NCI-H69 (cell line): ENCODE measurements around the gene TDRD9.

Experiments
- DNase-seq: peaks from one replicate; lab custom pipeline; 2025; lab: John Stamatoyannopoulos, UW

Gene TDRD9

GRCh38 chr14:103927566-103927965 is 690 bp upstream of the TDRD9 start:
- DNase-seq, result no peak

- DNase-seq, result no peak
Observed at GRCh38 chr14:103930051-103930604, 1.9 kb downstream of the TDRD9 start.

- DNase-seq, result no peak
Observed at GRCh38 chr14:103931422-103931821, 3.2 kb downstream of the TDRD9 start.

GRCh38 chr14:103932791-103933490 is 4.7 kb downstream of the TDRD9 start:
- DNase-seq, result no peak

- DNase-seq, result no peak
Observed at GRCh38 chr14:103935102-103935501, 6.8 kb downstream of the TDRD9 start.

GRCh38 chr14:103941462-103941861 is 13.2 kb downstream of the TDRD9 start:
- no peak for DNase-seq

GRCh38 chr14:103941973-103942736 is 13.9 kb downstream of the TDRD9 start, which contains the start of gene RD3L:
Gene RD3L (minus strand): TSS chr14:103942529. CDS start chr14:103941695, 834 bp downstream.
- no peak for DNase-seq

- no peak for DNase-seq
Observed at GRCh38 chr14:103943673-103944072, 15.4 kb downstream of the TDRD9 start.

GRCh38 chr14:103946975-103947374 is 18.7 kb downstream of the TDRD9 start:
- DNase-seq, result no peak

GRCh38 chr14:103948442-103948841 is 20.2 kb downstream of the TDRD9 start:
- DNase-seq, result no peak

- no peak for DNase-seq
Observed at GRCh38 chr14:103949131-103949790, 21.0 kb downstream of the TDRD9 start.

GRCh38 chr14:103960457-103961055 is 32.3 kb downstream of the TDRD9 start:
- DNase-seq, result no peak

- no peak for DNase-seq
Observed at GRCh38 chr14:103961928-103962578, 33.8 kb downstream of the TDRD9 start.

GRCh38 chr14:103966631-103967030 is 38.4 kb downstream of the TDRD9 start:
- DNase-seq, result no peak

GRCh38 chr14:103969961-103970360 is 41.7 kb downstream of the TDRD9 start:
- DNase-seq, result no peak

- no peak for DNase-seq
Observed at GRCh38 chr14:103973354-103973753, 45.1 kb downstream of the TDRD9 start.

GRCh38 chr14:103974575-103974974 is 46.3 kb downstream of the TDRD9 start:
- DNase-seq, result no peak

GRCh38 chr14:103980623-103981238 is 52.5 kb downstream of the TDRD9 start:
- DNase-seq, result peak; percentile 60

- no peak for DNase-seq
Observed at GRCh38 chr14:103984196-103984595, 55.9 kb downstream of the TDRD9 start.

- DNase-seq, result no peak
Observed at GRCh38 chr14:103989034-103989433, 60.8 kb downstream of the TDRD9 start.

GRCh38 chr14:103989964-103990363 is 61.7 kb downstream of the TDRD9 start:
- DNase-seq, result no peak
